SKM-1 (cell line): ENCODE results near the gene SERINC3.

ENCODE experiments used
- DNase-seq: peaks from one replicate; lab custom pipeline; 2025; ENCODE audit not compliant: unreplicated experiment; lab: John Stamatoyannopoulos, UW

The SERINC3 gene

GRCh38 chr20:44533928-44534327 lies 12.1 kb upstream of the SERINC3 start:
- no peak for DNase-seq

DNA sequence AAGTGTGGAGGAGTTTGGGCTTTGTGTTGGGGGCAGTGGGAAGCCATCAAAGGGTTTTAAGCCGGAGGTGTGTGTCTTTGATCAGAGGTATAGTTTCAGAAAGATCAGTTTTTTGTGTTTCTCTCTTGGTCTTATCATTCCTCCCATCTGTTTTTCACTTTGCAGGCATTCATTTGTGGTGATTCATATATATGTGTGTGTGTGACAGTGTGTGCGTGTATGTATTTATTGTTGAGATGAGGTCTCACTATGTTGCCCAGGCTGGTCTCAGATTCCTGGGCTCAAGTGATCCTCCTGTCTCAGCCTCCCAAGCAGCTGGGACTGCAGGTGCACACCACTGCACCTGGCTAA lies 11.1 kb upstream of the SERINC3 start:
- DNase-seq = no peak

DNA sequence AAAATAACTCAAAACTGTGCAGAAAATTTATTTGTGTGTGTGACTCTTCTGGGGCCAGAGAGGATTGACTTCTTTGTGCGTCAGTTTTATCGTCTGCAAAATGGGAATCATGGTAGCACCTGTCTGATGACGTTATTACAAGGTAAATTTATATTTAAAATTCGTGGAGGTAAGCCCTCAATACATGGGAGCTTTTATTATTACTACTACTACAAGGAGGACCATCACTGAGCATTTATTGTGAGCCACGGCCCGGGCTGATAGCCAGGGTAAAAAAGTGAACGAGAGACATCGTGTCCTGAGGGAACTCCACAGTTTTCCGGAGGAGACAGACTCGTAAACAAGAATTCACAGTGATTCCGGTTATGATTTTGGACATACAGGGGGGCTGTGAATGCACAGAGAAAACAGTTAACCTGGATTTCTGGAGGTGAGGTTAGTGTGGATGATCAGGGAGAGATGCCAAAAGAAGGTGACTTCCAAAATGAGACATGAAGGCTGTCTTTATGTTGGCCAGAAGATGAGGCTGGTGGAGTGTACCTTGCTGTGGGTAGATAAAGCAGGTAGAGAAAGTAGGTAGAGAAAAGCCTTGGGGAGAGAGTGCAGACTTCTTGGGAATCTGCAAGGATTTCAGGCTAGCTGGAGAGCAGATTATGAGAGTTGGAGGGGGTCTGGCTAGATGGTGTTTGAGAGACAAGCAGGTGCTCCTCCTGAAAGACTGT lies 10.6 kb upstream of the SERINC3 start:
- DNase-seq = no peak

GRCh38 chr20:44528309-44528708 lies 6.4 kb upstream of the SERINC3 start:
- no peak for DNase-seq

DNA sequence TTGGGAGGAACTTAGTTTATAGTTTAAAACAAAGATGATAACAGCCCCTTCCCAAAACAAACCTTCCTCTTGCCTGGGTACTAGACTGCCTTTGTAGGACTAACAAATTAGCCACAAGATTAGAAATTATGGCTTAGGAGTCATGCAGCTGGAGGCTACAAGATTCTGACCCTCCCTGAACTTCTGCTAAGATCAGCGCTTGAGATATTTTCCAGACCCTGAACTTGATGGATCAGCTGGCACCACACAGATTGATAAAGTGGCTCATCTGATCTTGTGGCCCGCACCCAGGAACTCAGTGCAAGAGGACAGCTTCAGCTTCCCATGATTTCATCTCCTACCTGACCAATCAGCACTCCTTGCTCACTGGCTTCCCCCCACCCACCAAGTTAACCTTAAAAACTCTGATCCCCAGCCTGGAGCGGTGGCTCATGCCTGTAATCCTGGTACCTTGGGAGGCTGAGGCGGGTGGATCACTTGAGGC lies 5.9 kb upstream of the SERINC3 start:
- DNase-seq = no peak

- no peak for DNase-seq
Measured at GRCh38 chr20:44526129-44526528, 4.3 kb upstream of the SERINC3 start.

DNA sequence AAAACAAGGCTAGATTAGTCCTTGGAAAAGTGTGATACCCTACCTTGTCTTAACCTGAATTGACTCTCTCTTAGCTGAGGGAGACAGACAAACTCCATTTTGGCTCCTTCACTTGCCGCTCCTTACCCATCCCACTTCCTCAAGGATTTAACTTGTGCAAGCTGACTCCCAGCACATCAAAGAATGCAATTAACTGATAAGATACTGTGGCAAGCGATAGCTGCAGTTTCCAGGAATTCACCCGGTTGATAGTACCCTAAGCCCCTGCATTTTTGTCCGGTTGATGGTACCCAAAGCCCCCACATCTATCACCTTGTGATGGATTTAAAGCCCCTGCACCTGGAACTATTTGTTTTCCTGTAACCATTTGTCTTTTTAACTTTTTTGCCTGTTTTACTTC lies 1.9 kb upstream of the SERINC3 start:
- DNase-seq = no peak

DNA sequence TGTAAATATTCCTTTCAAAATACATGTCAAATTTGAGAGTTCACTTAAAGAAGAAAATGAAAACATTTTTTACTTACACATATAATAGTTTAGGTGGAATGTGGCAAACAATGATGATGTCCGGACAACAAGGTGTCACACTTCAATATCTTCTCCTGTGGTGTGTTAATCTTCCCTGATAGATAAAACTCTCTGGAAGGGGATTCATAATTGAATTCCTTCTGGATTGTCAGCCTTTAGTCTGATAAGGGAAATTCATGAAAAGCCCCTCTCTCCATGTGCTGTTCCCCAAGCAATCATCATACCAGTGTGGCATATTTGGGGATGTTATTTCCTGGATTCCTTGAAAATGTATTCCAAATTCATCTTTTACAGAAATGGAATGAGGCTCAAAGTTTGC lies 971 bp upstream of the SERINC3 start:
- no peak for DNase-seq

DNA sequence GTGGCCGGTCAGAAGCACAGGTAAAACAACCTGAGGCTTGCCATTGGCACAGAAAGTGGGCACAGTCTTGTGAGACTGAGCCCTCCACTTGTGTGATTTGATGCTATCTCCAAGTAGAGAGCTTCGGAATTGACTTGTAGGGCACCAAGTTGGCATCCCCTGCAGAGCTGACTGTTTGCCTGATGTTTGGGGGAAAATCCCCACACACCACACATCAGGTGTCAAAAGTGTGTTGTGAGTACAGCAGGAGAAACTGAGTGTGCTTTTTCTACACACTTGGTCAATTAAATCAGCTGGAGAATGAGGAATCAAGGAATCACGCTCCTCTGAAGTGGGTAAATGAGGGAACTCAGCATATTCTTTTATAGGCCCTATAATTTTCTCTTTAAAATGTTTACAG lies 989 bp downstream of the SERINC3 start:
- no peak for DNase-seq

DNA sequence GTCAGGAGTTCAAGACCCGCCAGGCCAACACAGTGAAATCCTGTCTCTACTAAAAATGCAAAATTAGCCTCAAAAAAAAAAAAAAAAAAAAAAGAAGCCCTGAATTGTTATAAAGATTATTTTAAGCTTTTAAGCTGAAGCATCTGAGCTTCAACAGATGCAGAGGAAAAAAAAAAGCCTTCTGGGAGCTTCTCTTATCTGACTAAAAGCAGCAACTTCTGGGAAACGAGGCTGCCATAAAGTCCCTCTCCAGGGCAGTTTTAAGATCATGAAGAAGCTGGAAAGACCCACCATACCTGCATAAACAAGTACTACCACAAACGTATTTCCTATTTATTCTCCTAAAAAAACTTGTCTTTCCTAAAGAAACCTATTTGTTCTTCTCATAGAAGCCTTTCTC lies 3.6 kb downstream of the SERINC3 start:
- no peak for DNase-seq

DNA sequence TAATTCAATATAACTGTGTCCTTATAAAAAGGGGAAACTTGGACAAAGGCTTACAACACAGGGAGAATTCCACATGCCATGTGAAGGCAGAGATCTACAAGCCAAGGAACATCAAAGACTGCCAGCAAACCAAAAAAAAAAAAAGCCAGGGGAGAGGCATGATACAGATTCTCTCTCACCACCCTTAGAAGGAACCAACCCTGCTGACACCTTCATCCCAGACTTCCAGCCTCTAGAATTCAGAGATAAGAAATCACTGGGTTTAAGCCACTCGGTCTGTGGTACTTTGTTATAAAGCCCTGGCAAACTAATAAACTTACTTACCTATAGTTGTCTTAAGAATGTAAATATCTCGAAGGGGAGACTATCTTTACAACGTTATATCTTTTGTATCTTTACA lies 4.4 kb downstream of the SERINC3 start:
- no peak for DNase-seq

- no peak for DNase-seq
Measured at GRCh38 chr20:44516491-44516890, 5.4 kb downstream of the SERINC3 start.

- DNase-seq = no peak
Measured at GRCh38 chr20:44513871-44514270, 8.0 kb downstream of the SERINC3 start.

DNA sequence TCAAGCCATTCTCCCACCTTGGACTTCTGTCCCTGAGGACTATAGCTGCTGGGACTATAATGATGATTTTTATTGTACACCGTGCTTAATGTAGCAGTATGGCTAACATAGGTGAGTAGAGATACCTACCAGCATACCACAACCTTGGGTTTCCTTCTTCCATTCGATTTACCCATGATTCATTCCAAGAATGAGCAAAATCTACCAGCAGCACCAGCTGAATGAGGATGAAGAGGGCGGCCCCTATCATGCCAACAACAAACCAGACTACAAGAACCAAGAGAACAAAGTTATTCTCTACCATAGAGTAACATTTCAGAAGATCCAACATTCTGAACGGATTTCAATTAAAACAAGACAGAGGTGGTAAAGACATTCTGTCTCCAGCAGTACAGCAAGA lies 12.1 kb downstream of the SERINC3 start:
- no peak for DNase-seq

GRCh38 chr20:44504402-44505307 lies 17.2 kb downstream of the SERINC3 start:
- DNase-seq = no peak

DNA sequence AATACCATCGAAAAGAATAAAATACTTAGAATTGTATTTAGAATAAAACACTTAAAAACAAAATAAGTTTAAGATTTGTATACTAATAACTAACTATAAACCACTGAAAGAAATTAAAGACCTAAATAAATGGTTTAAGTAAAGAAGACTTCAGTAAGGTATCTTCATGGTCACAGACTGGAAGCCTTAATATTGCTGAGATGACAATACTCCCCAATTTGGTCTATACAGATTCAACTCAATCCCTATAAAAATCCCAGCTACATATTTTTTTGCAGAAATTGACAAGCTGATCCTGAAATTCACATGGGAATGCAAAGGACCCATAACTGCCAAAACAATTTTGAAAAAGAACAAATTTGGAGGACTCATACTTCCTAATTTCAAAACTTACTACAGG lies 18.9 kb downstream of the SERINC3 start:
- DNase-seq = no peak

DNA sequence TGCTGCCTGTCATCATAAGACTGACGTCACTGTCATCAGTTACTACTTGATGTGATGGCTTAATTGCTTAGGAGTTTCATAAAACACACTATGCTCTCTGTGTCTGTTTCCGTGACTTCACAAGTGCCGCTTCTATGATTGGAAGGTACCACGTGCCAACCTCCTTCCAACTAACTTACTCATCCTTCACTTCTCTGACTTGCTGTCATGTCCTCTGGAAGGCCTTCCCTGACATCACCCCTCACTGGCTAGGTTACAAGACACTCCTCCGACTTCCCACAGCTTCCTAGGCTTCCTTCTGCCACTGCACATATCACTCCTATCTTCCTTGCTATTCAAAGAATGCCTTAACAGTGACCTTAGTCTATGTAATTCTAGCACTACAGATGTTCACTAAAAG lies 20.4 kb downstream of the SERINC3 start:
- DNase-seq = no peak

GRCh38 chr20:44500221-44500620 lies 21.6 kb downstream of the SERINC3 start:
- no peak for DNase-seq

DNA sequence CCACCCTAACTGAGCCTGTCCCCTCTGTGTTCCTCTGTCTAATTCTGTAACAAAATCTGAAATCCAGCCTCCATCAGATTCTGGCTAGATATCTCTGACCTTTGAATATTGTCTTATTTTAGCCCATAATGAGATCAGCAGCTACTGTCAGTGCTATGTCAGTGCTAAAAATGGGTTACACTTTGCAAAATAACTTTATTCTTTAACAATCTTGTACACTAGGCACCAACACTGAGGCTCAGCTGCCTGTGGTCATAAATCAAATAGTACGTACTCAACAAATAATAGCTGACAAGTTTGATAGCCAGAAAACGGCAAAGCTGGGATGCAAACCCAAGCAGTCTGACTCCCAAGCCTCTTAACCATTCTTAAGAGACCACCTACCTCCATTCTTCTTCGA lies 24.1 kb downstream of the SERINC3 start:
- DNase-seq = no peak

GRCh38 chr20:44496976-44497375 lies 24.9 kb downstream of the SERINC3 start:
- no peak for DNase-seq

GRCh38 chr20:44495802-44496481 lies 25.9 kb downstream of the SERINC3 start:
- no peak for DNase-seq

- peak; percentile 86 for DNase-seq
Measured at GRCh38 chr20:44495257-44495656, 26.6 kb downstream of the SERINC3 start.
